Heart left ventricle (tissue), 16 donors: ENCODE measurements around the gene FAM219B. TPM values are rescaled to one million over a fixed set of nuclear protein-coding genes. Genes with fewer than 3 reads are reported as not detected.

Experiments
- ATAC-seq, 4 donors: fragments of 200-7000 bp; cut with Tn5 transposase; one replicate each; pipeline ENCODE4 v1.9.1; 2020 to 2022; ENCODE audit warnings: moderate library complexity in 4 of 4, mild to moderate bottlenecking in 3 of 4, moderate number of reproducible peaks in 1 of 4
- DNase-seq, 5 donors: peaks; one replicate each; pipeline ENCODE4 v3.0.0-alpha.2; 2020
- H3K27ac ChIP-seq, 12 donors: fragments of 200-600 bp; sonication (generic) in 4 of 12; one replicate each; pipeline versions ENCODE4 v1.5.0 to v1.8.0; 2016 to 2022; ENCODE audit warnings: mild to moderate bottlenecking in 2 of 12
- H3K27me3 ChIP-seq, 9 donors: fragments of 200-600 bp; sonication (generic) in 2 of 9; one replicate each; pipeline versions ENCODE4 v1.5.1 to v1.8.0; 2016 to 2022; ENCODE audit warnings: mild to moderate bottlenecking in 3 of 9
- H3K36me3 ChIP-seq, 9 donors: fragments of 200-600 bp; sonication (generic) in 2 of 9; one replicate each; pipeline versions ENCODE4 v1.5.0 to v1.8.0; 2018 to 2022; ENCODE audit warnings: mild to moderate bottlenecking in 2 of 9
- H3K4me1 ChIP-seq, 12 donors: fragments of 200-600 bp; sonication (generic) in 4 of 12; one replicate each; pipeline versions ENCODE4 v1.5.0 to v1.8.0; 2016 to 2022; ENCODE audit warnings: mild to moderate bottlenecking in 3 of 12
- H3K4me3 ChIP-seq, 12 donors: fragments of 200-600 bp; sonication (generic) in 4 of 12; one replicate each; pipeline versions ENCODE4 v1.5.0 to v1.8.0; 2017 to 2022; ENCODE audit warnings: mild to moderate bottlenecking in 9 of 12, moderate library complexity in 4 of 12
- H3K9me3 ChIP-seq, 12 donors: fragments of 200-600 bp; sonication (generic) in 4 of 12; one replicate each; pipeline versions ENCODE4 v1.5.0 to v1.8.0; 2016 to 2022; ENCODE audit warnings: mild to moderate bottlenecking in 1 of 12
- POLR2A ChIP-seq, 2 donors: fragments of 450-650 bp; IDR thresholded peaks; one replicate each; pipeline ENCODE4 v1.6.1; 2017; ENCODE audit warnings: antibody characterized with exemption in 2 of 2, mild to moderate bottlenecking in 2 of 2, moderate library complexity in 2 of 2
- WGBS, 4 donors: extraction: QIAGEN DNeasy Blood & Tissue Kit in 2 of 4; methylation state at CpG; one replicate each; pipeline versions ENCODE4 v1.1.5 to v1.1.7; 2013 to 2018; 5-methylcytosine and 5-hydroxymethylcytosine counted together
- intact Hi-C, 10 donors: fragments of 100-400 bp; cut with DNase I; formaldehyde crosslinking; loops; one replicate each; pipeline versions ENCODE4 v1.11.1 to v1.14.2; 2022
- polyA plus RNA-seq, 2 donors: library from polyadenylated mRNA; stranded (reverse); fragments of 200-250 nt; gene quantifications; one replicate each; pipeline ENCODE4 v1.2.3, GENCODE V29; 2013
- total RNA-seq, 9 donors: library from RNA; depleted of rRNA in 2 of 9; stranded (reverse); fragments of >200 nt in 2 of 9; fragmentation: NEBNext Ultra II Directional in 3 of 9; extraction: Animal tissue kit (Norgen Biotek cat#: 25700) in 3 of 9; gene quantifications; one replicate each; pipeline versions ENCODE4 v1.1.0 to v1.2.4, GENCODE V29; 2016 to 2023
- TF ChIP-seq, protein P1 (sequence below), 12 donors: fragments of 200-600 bp; sonication (generic) in 4 of 12; IDR thresholded peaks; one replicate each; pipeline versions ENCODE4 v1.5.0 to v1.8.0; 2018 to 2022; ENCODE audit warnings: antibody characterized with exemption in 12 of 12, mild to moderate bottlenecking in 5 of 12
- donor health status: ischemic (EF 13 %, LVEDD 7.1; RV severe dilation, severe dysfunction).
- donor health status: healthy with polysubstance abuse.
- donor health status: DM: no; HTN: yes; CAD: no.
- donor health status: DM: no; HTN: no; CAD: no.
- donor health status: ischemic (EF 25% LVEDD 6.9; RV normal size, moderate dysfunction).
- donor health status: ischemic (EF 25% LVEDD 5.7; RV mildly dilated, moderate dysfunction).
- donor health status: healthy.
- donor health status: DM: yes; HTN: yes; CAD: no.
- donor health status: ischemic (EF 35%, LVEDD 5.7; RV mildly dilated, moderate dysfunction).
- donor health status: nonischemic (EF 11% LVEDD 7.7; RV severe dilation, severe dysfunction).
- donor health status: DM: yes; HTN: yes; CAD: no.
- donor health status: PGD.
- donor health status: ischemic (EF 29% LVEDD 5.4; RV normal size, mild dysfunction).
- donor health status: nonischemic (EF 23%, LVEDD 6.1; RV moderate dilation, normal function).

FAM219B gene
- total and polyA plus RNA-seq, 11 donors, result 31.3 to 110 (median 86.1) TPM

DNA sequence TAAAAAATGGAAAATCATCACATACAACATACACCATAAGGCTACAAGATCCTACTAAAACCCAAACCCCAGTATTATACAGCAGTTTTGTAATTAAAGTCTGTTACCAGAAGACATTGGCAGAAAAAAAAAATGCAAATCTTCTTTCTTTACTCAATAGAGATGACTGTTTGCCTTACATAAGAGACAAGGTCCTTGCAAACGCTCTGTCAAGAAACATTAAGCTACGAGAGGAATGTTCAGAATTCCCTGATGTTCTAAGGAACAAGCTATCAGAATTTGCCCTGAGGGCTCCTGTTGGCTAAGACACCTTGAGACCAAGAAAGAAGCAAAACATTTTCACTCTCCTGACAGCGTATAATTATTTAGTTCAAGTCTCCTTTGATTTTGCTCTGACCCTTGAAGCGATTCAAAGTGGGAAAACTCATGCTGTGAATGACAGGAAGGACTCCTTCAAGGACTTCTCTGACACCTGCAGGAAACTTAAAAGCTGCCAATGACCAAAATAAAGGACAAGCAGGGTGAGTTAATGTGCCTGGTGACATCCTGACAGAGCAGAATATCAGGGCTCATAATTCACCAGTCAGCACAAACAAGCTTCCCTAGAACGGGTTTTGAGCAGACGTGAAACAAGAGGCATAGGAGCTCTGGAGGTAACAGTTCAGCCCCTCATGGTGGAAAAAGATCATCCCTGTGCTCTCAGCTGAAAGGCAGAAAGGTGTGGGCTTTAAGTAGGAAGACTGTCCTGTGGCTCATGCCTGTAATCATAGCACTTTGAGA lies 36.0 kb downstream of the FAM219B start:
- 32 to 37% (median 34%) methylated on average over 6 of the region's 6 CpGs for WGBS, 4 donors
- H3K4me1 ChIP-seq, result peaks cover 11 to 77% (median 65%) of the 10 kb centered on the region in 12 donors
- no peaks in the 10 kb centered on the region for H3K9me3 ChIP-seq
- ATAC-seq (no peak), DNase-seq (no peak)
- no peak for TF ChIP-seq POLR2A (IDR thresholded peaks at IDR 0.05)
- TF ChIP-seq, protein P1, sequence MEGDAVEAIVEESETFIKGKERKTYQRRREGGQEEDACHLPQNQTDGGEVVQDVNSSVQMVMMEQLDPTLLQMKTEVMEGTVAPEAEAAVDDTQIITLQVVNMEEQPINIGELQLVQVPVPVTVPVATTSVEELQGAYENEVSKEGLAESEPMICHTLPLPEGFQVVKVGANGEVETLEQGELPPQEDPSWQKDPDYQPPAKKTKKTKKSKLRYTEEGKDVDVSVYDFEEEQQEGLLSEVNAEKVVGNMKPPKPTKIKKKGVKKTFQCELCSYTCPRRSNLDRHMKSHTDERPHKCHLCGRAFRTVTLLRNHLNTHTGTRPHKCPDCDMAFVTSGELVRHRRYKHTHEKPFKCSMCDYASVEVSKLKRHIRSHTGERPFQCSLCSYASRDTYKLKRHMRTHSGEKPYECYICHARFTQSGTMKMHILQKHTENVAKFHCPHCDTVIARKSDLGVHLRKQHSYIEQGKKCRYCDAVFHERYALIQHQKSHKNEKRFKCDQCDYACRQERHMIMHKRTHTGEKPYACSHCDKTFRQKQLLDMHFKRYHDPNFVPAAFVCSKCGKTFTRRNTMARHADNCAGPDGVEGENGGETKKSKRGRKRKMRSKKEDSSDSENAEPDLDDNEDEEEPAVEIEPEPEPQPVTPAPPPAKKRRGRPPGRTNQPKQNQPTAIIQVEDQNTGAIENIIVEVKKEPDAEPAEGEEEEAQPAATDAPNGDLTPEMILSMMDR (IDR thresholded peaks at IDR 0.05), result no peak
- no peaks in the 10 kb centered on the region for H3K27me3 ChIP-seq
- peak overlapping the region in 3 of 12 donors; percentile 8 to 86 (median 17) for H3K4me3 ChIP-seq
- intact Hi-C loops, result loop anchor here in 1 of 10 donors (5.0 kb wide), 1 partner anchor 37 kb away; the partner anchor contains the start of gene FAM219B
- peak overlapping the region; percentile 43 to 97 (median 78) for H3K27ac ChIP-seq
- H3K36me3 ChIP-seq, result peaks cover 0 to 9% (median 0%) of the 10 kb centered on the region in 9 donors

DNA sequence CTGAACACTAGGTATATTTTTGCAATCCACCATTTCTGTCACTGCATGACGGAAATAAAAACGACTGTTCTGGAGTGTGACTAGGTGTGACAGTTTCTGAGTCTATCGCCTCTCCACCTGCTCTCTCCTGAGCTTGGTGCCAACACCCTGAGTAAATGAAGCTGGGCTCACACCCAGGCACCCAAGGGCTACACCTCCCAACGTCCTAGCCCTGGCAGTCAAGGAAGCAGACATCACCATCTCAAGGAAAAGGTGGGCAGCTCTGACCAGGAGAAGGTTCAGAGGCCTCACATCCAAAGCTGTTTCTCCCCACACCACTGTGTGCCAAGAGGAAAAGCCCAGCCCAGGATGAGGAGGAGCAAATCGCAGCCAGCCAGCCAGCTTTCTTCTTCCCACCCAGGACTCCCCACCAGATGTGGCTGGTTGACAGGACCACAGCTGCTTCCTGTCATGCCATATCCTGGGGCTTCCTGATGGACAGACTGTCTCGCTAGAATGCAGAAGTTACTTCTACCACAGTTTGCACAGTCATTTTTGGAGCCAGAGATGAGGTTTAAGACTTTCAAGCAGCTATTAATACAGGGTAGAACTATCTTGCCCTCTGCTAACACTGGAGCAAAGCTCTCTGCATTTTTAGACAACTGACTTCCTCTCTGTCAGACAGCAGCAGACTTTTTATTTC lies 36.8 kb downstream of the FAM219B start:
- Histone ChIP-seq H3K27me3 (no peaks in the 10 kb centered on the region), H3K9me3 (no peaks in the 10 kb centered on the region), H3K4me3 (peak overlapping the region in 4 of 12 donors; percentile 4 to 86 (median 23)), H3K4me1 (peaks cover 11 to 81% (median 65%) of the 10 kb centered on the region in 12 donors), H3K36me3 (peaks cover 0 to 9% (median 0%) of the 10 kb centered on the region in 9 donors), H3K27ac (peak overlapping the region; percentile 43 to 97 (median 78))
- WGBS, 4 donors, result 12 to 20% (median 19%) methylated on average over 6 of the region's 6 CpGs
- peak in 3 of 4 donors; percentile 34 to 54 (median 52) for ATAC-seq
- peak; percentile 73 to 83 (median 78) for DNase-seq
- no peak for TF ChIP-seq POLR2A (IDR thresholded peaks at IDR 0.05)
- TF ChIP-seq, protein P1 (IDR thresholded peaks at IDR 0.05), result no peak
- intact Hi-C loops, result loop anchor here in 1 of 10 donors (5.0 kb wide), 1 partner anchor 37 kb away; the partner anchor contains the start of gene FAM219B

DNA sequence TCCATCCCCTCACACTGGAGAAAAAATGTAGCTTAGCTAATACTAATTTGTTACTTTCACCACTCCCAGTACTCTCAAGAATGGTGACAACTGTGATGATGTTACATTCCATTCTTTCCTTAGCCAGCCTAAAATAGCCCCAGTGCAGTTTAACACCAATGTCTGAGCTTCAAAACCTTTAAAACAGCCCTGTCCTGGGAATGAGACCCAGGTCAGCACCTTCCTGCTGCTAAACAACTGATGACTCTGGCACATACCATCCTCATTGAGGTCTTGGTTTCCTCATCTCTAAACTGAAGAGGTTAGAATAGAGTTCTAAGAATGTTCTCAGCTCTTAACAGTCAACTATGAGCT lies 37.3 kb downstream of the FAM219B start:
- H3K36me3 ChIP-seq, result peaks cover 0 to 9% (median 0%) of the 10 kb centered on the region in 9 donors
- ATAC-seq (peak in 3 of 4 donors; percentile 5 to 15 (median 6)), DNase-seq (no peak)
- peak overlapping the region in 3 of 12 donors; percentile 17 to 86 (median 29) for H3K4me3 ChIP-seq
- no peaks in the 10 kb centered on the region for H3K27me3 ChIP-seq
- no peak for TF ChIP-seq POLR2A (IDR thresholded peaks at IDR 0.05)
- TF ChIP-seq, protein P1 (IDR thresholded peaks at IDR 0.05), result no peak
- no peaks in the 10 kb centered on the region for H3K9me3 ChIP-seq
- peak overlapping the region; percentile 43 to 97 (median 78) for H3K27ac ChIP-seq
- intact Hi-C loops, result no loop called here
- H3K4me1 ChIP-seq, result peaks cover 11 to 81% (median 65%) of the 10 kb centered on the region in 12 donors

DNA sequence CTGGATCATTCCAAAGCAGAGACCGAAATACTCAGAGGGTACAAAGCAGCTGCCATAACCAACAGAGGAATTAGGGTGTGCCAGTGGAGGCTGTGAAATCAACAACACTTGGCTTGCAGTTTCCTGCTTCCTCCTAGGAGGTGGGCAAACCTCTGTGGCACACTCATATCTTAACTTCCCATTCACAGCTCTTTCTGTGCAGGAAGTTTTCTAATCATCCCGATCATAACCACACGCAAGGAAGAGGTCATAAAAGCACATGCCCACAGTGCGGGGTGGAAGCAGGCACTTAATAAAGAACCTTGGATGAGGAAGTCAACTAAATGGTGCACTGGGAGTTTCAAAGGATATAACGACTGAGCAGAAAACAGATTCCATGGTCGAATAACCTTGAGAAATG lies 38.6 kb downstream of the FAM219B start:
- Histone ChIP-seq H3K36me3 (peaks cover 0 to 15% (median 0%) of the 10 kb centered on the region in 9 donors), H3K4me1 (peaks cover 11 to 90% (median 64%) of the 10 kb centered on the region in 12 donors), H3K4me3 (no peak overlapping the region), H3K9me3 (no peaks in the 10 kb centered on the region), H3K27me3 (no peaks in the 10 kb centered on the region), H3K27ac (peak overlapping the region; percentile 58 to 97 (median 78))
- WGBS, 4 donors, result 50 to 64% (median 56%) methylated on average over 6 of the region's 6 CpGs
- ATAC-seq (peak in 2 of 4 donors; percentile 0 to 13), DNase-seq (peak in 1 of 5 donors; percentile 57)
- intact Hi-C loops, result no loop called here
- TF ChIP-seq, protein P1 (IDR thresholded peaks at IDR 0.05), result no peak
- no peak for TF ChIP-seq POLR2A (IDR thresholded peaks at IDR 0.05)
